HG02885 (cell line): ENCODE measurements around the gene MED17.
"Not testable (repeated sequence)": the region's sequence is repeated elsewhere in the genome, so short reads cannot be mapped to it uniquely, and the experiment has no call there.

ENCODE experiments used
- ATAC-seq: cut with Tn5 transposase; IDR thresholded peaks from one replicate; pipeline ENCODE4 v1.9.1; 2021; ENCODE audit warnings: mild to moderate bottlenecking; ENCODE audit not compliant: unreplicated experiment, poor library complexity

Gene MED17

DNA sequence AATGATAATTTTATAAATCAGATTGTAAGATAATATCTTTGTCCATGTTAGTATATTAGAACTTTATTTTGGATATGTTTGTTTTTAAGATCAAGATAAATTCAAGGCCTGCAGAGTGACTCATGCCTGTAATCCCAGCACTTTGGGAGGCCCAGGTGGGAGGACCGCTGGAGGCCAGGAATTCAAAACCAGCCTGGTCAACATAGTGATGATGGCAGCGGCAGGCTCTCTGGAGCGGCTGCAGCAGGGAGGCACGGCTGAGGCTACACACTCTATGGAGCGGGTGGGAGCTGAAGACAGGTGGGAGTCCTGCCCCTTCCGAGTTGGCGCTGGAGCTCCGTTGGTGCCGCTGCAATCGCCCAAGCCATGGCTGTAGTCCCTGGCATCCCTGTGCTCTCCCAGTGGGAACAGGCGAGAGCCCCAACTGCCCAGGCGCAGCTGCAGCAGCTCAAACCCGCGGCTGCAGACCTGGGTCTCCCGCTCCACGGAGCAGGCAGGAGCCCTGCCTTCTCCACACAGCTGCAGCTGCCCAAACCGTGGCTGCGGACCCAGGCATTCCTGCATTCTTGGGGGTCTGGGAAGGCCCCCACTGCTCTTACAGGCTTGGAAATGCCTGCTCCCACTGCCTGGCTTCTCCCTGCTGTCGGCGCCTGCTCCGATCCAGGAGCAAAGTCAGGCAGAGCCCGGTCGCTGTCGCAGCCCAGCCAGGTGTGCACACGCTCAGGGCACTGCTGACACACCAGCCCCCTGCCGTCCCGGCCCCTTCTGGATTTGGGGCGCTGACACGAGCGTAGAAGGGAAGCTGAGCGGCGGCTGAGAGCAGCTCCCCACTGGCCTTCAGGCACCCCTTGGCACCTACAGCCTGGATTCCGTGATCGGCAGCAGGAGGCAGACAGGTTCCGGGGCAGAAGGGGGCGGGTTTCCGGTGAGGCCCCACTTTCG, 25.9 kb upstream of the MED17 start:
- no peak for ATAC-seq

DNA sequence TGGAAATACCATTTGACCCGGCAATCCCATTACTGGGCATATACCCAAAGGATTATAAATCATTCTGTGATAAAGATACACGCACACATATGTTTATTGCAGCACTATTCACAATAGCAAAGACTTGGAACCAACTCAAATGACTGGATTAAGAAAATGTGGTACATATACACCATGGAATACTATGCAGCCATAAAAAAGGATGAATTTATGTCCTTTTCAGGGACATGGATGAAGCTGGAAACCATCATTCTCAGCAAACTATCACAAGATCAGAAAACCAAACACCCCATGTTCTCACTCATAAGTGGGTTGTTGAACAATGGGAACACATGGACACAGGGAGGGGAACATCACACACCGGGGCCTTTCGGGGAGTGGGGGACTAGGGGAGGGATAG, 25.0 kb upstream of the MED17 start:
- not testable (repeated sequence) for ATAC-seq

DNA sequence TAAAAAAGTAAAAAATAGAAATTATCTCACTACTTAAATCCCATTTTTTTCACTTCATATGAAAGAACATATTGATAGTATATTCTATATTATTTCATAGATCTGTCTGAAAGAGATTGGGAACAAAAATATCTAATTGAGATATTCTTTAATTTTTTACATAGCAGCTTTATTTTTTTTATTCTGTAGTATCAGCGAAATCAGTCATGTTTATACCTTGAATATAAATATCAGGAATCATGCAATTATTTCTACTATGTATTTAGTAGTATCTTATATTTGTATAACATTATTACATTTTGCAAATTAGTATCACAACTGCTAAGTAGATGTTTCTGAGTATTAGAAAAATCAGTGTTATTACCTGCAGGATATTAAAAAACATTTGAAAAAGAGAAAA, 22.2 kb upstream of the MED17 start:
- no peak for ATAC-seq

DNA sequence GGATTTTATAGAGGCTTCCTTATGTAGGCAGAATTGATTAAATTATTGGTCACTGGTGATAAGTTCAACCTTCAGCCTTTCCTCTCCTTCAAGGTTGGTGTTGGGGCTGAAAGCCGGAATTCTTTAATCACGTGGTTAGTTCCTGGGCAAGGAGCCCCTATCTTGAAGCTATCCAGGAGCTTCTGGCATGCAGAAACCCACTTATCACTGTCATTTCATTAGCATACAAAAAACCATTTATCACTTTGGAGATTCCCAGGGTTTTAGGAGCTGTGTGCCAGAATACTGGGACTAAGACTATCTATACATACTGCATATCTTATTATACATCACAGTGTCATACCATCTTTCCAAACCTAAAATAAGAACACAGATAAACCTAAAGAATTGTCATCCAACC, 18.5 kb upstream of the MED17 start:
- ATAC-seq: no peak

DNA sequence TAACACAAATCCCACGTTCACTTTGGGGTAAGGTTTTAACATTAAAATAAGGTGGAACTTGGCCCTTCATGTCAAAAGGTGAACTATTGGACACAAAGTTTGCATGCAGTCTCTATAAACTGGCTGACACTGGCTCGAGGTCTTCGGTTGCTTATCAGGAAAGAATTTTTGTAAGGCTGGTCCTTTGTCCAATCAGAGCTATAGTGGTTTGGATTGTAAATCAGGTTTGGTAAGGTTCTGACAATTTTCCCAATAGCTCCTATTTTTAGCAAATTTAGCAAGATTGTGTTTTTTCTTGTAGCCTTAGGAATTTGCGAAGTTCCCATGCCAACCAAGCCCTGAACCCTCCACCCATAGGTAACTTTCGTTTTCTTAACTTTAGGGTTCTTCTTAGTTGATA, 17.6 kb upstream of the MED17 start:
- no peak for ATAC-seq

DNA sequence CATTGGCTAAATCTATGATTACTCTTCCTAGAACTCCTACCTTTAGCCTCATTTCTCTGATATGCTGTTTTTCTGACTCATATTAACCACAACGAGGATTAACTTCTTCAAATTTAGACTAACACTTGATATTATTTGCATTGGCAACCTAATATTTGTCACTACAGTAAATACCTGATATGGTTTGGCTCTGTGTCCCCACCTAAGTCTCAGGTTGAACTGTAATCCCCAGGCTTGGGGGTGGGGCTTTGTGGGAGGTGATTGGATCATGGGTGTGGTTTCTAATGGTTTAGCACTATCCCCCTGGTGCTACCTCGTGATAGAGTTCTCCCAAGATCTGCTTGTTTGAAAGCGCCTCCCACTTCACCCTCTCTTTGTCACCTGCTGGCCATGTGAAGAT, 17.1 kb upstream of the MED17 start:
- ATAC-seq: no peak

DNA sequence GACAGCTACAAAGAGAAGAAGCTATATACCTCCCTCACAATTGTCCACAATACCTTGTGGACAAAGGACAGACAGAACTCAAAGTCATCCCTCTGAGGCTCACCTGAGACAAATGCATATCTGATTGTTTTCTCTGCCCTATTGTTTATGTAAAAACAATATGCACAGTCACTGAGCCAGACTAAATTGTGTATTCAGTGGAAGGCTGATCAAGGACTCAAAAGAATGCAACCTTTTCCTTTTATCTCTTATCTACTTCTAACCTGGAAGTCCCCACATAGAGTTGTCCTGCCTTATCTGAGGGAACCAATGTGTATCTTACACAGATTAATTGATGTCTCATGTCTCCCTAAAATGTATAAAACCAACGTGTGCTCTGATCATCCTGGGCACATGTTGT, 13.9 kb upstream of the MED17 start:
- no peak for ATAC-seq

DNA sequence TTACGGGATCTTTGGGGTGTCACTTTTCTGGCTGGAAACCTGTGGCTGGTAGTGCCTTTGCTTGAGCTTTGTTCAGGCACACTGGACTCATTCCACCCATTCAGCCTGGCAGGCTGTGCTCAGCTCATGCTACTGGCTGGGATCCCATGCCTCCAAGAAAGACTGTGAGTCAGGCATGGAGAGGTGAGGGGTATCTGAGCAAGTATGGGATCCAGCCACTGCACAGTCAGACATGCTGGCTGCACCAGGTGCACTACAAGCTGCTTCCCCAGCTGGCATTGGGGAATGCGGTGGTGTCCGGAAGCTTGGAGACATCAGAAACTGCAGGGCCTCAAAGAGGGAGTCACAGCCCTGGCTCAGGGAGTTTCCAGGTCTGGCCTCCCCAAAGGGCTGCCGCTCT, 12.0 kb upstream of the MED17 start:
- no peak for ATAC-seq

DNA sequence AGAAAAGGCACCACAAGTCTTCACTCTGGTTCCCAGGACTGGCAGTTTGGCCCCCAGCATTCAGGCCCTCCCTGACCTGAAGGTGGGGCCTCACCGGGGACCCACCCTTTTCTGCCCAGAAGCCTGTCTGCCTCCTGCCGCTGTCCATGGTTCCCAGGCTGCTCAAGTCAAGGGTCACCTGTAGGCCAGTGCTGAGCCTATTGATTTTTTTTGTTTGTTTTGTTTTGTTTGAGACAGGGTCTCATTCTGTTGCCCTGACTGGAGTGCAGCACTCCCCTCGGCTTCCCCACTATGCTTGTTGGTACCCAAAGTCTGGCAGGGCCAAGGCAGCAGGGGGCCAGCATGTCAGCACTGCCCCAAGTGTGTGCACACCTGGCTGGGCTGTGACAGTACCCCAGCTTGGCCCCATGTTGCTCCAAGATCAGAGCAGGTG, 11.0 kb upstream of the MED17 start:
- no peak for ATAC-seq

DNA sequence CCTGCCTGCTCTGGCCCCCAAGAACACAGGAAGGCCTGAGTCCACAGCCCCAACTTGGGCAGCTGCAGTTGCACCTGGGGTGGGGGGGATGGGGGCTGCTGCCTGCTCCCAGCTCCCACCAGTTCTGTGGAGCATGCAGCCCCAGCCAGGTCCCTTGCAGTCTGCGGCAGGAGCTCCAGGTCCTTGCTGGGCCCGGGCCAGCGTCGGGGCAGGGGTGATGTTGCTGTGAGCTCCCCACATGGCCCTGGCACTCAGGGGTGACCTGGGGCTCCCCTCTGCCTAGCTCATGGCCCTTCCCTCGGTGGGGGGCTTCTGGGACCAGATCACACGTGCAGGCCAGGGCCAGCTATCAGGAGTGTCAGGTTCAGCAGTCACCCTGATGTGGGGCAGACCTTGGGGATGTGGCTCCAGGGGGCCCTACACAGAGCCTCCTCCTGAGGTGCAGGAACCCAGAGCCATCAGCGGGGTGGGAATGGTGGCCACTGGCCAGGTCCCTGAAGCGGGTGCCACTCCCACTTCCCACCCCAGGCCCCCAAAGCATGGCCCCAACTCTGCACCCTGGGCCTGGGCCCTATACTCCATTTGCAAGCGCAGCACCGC, 10.4 kb upstream of the MED17 start:
- ATAC-seq: no peak

DNA sequence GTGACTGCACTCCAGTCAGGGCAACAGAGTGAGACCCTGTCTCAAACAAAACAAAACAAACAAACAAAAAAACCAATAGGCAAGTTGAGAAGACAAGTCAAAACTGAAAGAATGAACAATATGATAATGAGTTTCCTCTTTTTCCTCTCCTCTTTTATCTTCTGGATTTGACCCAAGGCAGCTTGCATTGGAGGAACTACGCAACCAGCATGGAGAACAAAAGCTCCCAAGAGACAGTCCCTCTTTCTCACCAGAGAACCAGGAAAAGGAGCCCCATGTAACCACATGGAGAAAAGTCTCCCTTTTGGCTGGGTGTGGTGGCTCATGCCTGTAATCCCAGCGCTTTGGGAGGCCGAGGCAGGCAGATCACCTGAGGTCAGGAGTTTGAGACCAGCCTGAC, 9.5 kb upstream of the MED17 start:
- not testable (repeated sequence) for ATAC-seq

DNA sequence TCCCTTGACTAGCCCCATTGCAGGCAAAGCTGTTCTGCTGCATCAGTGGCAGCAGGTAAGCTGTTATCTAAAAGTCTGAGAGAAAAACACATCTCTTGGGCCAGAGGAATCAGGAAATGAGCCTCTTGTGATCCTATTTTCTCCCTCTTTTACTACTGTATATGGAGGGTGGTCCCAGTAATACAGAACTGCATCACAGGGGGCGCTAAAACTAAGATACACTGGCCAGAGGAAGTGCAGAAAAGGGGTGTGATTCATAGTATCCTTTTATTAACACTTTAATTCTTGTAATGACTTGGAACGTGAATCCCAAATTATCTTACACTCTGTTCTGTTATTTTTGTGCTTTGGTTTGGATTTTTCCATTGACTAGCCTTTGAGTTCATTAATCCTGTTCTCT, 8.8 kb upstream of the MED17 start:
- ATAC-seq: no peak

DNA sequence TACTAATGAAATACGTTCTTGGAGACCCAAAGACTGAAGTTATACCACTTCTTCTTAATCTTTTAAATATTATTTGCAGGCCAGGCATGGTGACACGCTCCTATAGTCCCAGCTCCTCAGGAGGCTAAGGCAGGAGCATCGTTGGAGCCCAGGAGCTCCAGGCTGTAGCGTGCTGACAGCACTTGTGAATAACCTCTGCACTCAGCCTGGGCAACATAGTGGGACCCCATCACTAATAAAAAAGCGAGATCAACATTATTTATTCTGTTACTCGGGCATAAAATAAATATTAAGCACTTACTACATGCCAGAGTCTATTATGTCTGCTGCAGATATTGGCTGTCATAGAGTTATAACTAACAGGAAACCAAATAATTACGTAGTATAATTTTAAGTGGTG, 720 bp upstream of the MED17 start:
- ATAC-seq: no peak

DNA sequence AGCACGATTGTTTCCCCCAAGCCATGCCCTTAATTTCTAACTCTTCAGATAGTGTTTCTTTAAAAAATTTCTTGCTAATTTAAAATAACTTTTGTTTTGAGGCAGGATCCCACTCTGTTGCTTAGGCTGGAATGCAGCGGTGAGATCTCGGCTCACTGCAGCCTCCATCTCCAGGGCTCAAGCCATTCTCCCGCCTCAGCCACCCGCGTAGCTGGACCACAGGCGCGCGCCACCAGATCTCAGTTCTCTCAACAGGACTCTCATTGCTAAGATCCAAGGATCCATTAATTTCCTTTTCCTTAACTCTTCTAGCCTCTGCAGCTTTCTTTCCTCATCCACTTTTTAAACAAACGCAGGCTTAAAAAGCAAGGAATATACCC, 327 bp upstream of the MED17 start:
- ATAC-seq: peak; percentile 51

DNA sequence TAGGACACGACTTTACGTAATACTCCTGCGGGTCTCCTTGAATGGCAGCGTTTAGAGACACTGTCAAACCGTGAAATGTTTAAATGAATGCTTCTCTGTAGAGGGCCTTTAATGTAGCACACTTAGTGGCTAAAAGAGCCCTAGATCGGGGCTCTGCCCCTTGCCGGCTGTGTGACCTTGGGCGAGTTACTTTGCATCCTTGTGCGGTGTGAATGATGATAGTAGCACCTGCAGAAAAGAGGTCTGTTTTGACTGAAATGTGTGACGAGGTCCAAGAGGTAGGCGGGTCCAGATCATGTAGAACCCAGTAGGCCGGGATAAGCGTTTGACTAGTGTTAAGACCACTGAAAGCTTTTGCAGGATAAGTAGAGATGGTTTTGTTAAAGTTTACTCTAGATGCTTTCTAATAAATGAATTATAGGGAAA, 866 bp downstream of the MED17 start:
- peak; percentile 32 for ATAC-seq

DNA sequence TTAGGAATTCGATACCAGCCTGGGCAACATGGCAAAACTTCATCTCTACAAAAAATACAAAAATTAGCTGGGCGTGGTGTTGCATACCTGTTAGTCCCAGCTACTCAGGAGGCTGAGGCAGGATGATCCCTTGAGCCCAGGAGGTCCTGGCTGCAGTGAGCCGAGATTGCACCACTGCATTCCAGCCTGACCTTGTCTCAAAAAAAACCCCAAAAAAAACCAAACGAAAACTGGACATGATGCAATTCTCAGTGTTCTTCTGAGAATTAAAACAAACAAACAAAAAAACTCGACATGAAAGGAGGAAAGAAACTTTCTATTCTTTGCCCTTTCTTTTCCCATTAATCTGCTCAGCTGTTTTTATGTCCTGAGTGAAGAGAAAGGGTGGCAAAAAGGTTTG, 7.4 kb downstream of the MED17 start:
- ATAC-seq: no peak

DNA sequence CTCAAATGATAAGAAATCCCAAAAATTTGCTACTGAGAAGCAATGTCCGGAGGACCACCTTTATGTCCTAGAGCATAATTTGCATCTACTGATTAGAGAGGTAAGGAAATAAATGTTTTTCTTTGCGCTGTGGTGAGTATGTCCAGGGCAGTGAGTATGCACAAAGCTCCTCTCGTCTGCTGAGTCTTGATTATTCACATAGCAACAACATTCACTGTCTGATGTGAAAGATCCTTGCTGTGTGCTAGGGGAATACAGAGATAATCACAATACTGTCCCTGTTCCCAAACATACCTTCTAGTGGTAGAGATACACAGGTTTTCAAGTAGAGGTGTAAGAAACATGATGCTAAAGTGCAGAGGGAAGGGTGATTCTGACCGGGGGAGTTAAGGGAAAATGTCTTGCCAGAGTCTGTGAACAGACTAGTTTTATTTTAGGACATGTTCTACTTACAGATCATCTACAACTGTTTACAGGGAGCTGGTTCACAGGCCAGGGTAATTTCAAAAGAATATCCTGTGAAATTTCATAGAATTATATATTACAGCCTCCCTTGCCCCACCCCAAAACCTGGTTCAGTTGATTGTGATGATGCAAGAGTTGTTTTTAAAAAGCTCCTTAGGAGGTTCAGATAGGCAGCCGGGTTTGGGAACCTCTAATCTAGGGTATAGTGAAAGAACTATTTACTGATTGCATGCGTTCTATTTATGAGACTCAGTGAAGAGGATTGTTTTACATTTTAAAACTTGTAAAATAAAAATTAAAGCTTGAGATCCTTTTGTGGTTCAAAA, 12.6 kb downstream of the MED17 start:
- ATAC-seq: no peak

DNA sequence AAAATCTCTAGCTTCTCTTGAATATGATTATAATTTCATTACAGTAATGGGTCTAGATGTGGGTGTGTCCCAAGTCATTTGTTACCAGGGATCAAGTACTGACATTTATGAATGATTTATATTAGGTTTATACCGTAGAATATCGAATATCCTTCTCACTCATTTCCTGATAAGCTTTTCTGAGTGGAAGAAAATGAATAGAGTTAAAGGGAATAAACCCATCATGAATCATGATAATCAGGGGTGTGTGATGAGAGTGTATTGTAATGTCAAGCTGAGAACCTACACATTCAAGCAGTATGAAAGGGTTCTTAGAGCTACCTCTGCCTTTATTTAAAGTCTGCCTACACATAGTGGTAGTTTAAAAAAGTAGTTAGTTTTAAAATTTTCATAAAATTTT, 17.3 kb downstream of the MED17 start:
- ATAC-seq: no peak

DNA sequence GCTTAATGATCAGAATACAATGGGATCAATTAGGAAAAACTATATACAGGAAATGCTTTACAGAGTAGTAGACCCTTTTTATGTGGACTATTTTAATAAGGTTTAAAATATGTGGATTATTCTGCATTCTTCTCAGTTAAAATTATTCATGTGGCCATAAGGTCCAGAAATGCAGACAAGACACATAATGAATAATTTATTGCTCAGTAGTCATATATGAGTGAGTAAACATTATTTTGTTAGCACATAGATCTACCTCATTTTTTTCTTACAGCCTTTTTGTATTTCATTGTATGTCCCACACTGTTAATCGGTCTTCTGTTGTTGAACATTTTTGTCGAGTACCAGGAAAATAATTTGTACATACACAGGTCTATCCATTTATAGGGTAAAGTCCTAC, 20.8 kb downstream of the MED17 start:
- no peak for ATAC-seq

DNA sequence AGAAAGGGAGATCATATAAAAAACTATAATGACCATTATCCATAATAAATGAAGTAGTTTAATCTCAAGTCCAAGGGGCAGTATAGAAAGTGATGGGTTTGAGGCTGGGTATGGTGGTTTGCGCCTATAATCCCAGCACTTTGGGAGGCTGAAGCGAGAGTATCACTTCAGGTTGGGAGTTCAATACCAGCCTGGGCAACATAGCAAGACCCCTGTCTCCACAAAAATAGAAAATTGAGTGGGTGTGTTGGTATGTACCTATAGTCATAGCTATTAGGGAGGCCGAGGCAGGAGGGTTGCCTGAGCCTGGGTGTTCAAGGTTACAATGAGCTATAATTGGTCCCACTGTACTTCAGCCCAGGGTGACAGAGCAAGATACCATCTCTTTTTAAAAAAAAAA, 23.9 kb downstream of the MED17 start:
- ATAC-seq: no peak

DNA sequence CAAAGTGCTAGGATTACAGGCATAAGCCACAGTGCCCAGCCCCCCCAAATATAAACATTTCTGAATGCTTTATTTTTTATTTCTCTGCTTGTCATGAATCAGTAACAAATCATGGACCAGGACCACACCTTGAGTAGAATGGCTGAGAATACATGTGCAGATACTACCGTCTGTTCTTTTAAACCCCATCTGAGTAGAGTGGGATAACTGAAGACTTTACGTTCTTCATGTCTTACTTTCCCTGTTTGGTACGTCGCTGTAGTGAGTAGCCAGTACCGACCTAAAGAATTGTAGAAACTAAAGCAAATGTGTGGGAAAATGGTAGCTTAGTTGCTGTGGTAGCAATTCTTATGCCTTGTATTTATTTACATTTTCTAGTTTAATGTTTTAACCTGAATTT, 29.9 kb downstream of the MED17 start:
- ATAC-seq: no peak
